Fibroblast of mammary gland (primary cell): ENCODE results near the gene ATG10.

ENCODE experiments used
- DNase-seq: peaks from one replicate; pipeline ENCODE4 v3.0.0-alpha.2; 2010; ENCODE audit warnings: low read depth
- H3K4me3 ChIP-seq: 2 replicates; pipeline ENCODE4 v1.5.1; 2011; ENCODE audit warnings: low read depth, mild to moderate bottlenecking, low read length, moderate library complexity; ENCODE audit not compliant: control insufficient read depth
- TF ChIP-seq, protein P1 (sequence below): conservative IDR thresholded peaks from 2 replicates; pipeline ENCODE4 v1.5.1; 2011; ENCODE audit warnings: low read depth, low read length, inconsistent platforms; ENCODE audit not compliant: control insufficient read depth, insufficient read depth

Gene ATG10

GRCh38 chr5:82167372-82167935 lies 195.6 kb downstream of the ATG10 start:
- no peak overlapping the region for H3K4me3 ChIP-seq
- TF ChIP-seq, protein P1, sequence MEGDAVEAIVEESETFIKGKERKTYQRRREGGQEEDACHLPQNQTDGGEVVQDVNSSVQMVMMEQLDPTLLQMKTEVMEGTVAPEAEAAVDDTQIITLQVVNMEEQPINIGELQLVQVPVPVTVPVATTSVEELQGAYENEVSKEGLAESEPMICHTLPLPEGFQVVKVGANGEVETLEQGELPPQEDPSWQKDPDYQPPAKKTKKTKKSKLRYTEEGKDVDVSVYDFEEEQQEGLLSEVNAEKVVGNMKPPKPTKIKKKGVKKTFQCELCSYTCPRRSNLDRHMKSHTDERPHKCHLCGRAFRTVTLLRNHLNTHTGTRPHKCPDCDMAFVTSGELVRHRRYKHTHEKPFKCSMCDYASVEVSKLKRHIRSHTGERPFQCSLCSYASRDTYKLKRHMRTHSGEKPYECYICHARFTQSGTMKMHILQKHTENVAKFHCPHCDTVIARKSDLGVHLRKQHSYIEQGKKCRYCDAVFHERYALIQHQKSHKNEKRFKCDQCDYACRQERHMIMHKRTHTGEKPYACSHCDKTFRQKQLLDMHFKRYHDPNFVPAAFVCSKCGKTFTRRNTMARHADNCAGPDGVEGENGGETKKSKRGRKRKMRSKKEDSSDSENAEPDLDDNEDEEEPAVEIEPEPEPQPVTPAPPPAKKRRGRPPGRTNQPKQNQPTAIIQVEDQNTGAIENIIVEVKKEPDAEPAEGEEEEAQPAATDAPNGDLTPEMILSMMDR: no peak
- no peak for DNase-seq

DNA sequence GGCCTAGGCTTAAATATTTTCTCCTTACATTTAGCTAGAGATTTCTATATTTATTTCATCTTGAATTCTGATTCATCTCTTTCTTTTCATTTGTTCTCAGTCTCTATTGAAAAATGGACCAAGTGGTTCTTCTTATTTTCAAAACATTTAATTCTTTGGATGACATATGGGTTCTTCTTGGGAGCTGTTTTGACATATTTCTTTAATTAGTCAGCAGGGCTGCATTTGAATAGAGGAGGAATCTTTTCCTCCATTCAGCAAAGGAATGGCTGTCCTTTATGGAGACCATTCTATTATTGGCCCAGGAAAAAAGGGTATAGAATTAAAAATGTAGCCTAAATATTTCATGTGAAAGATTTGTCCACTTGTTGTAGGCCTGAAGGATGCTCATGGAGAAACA lies 196.5 kb downstream of the ATG10 start:
- peak; percentile 35 for DNase-seq
- TF ChIP-seq, protein P1: no peak
- H3K4me3 ChIP-seq: no peak overlapping the region

- DNase-seq: no peak
- TF ChIP-seq, protein P1: no peak
- no peak overlapping the region for H3K4me3 ChIP-seq
Measured at GRCh38 chr5:82169892-82170291, 198.1 kb downstream of the ATG10 start.

DNA sequence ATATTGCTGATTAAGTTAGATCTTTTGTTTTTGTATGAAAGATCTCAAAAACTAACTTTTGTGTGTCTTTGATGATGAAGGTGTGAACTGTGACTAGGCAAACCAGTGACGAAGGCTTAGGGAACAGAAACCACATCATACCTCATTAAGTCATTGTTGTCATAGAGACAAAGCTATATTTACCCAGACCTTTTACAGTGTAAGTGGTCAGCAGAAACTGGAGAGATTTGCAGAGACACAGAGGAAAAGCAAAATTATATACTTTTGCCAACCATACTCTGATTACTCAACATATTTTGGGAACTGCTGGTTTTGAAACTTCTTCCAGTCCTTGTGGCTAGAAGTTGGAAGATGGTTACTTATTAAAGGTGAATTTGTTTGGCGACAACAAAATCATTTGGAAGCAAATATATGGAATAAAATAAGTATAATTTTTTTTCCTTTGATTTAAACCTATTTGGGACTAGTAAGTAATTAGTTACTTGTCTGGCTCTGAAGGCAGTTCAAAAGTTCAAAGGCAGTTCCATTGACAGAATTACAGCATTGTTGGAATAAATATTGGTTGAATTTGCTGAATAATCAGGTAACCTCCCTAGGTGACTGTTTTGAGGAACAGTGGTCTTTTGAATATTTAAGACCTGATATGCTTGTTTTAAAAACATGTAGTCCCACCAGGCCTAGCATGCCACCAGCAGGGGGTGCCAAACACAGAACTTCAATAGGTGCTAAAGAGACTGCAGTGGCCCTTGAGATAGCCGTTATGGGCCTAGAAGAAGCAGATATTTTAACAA lies 202.5 kb downstream of the ATG10 start:
- H3K4me3 ChIP-seq: no peak overlapping the region
- TF ChIP-seq, protein P1: peak; percentile 73
- DNase-seq: peak; percentile 90

- H3K4me3 ChIP-seq: no peak overlapping the region
- no peak for DNase-seq
- TF ChIP-seq, protein P1: no peak
Measured at GRCh38 chr5:82174919-82175219, 203.0 kb downstream of the ATG10 start.

GRCh38 chr5:82176115-82176814 lies 204.4 kb downstream of the ATG10 start:
- no peak for DNase-seq
- TF ChIP-seq, protein P1: no peak
- no peak overlapping the region for H3K4me3 ChIP-seq
